ENCODE measurements around the gene PLCZ1. TPM values are rescaled to one million over a fixed set of nuclear protein-coding genes. Genes with fewer than 3 reads are reported as not detected.

PLCZ1 gene
- total and polyA plus RNA-seq, 9 donors = not detected

DNA sequence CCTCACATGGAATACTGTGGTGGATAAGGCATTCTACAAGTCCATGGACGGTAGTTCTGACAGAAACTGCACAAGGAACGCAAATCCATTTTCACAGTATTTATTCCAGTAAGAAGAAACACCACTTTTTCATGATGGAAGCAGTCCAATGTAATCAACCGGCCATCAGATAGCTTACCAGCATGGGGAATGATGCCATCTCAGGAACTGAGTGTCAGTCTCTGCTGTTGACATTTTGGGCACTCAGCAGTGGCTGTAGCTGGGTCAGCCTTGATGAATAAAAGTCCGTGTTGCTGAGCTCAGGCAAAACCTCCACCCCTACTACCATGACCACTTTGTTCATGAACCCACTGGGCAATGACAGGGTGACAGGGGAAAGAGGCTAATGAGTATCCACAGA lies 103.4 kb downstream of the PLCZ1 start:
- no peak for DNase-seq
- H3K4me1 ChIP-seq (ENCODE audit: insufficient read depth) = peaks cover 1% of the 10 kb centered on the region
- no peaks in the 10 kb centered on the region for H3K36me3 ChIP-seq
- WGBS, 3 donors = 71 to 94% (median 80%) methylated on average over 4 of the region's 4 CpGs
- H3K27ac ChIP-seq = no peak overlapping the region
- TF ChIP-seq, protein P1, sequence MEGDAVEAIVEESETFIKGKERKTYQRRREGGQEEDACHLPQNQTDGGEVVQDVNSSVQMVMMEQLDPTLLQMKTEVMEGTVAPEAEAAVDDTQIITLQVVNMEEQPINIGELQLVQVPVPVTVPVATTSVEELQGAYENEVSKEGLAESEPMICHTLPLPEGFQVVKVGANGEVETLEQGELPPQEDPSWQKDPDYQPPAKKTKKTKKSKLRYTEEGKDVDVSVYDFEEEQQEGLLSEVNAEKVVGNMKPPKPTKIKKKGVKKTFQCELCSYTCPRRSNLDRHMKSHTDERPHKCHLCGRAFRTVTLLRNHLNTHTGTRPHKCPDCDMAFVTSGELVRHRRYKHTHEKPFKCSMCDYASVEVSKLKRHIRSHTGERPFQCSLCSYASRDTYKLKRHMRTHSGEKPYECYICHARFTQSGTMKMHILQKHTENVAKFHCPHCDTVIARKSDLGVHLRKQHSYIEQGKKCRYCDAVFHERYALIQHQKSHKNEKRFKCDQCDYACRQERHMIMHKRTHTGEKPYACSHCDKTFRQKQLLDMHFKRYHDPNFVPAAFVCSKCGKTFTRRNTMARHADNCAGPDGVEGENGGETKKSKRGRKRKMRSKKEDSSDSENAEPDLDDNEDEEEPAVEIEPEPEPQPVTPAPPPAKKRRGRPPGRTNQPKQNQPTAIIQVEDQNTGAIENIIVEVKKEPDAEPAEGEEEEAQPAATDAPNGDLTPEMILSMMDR (IDR thresholded peaks at IDR 0.05) = no peak
- TF ChIP-seq EP300 (IDR thresholded peaks at IDR 0.05) = no peak
- TF ChIP-seq POLR2A (IDR thresholded peaks at IDR 0.05) = no peak
- no peak overlapping the region for H3K4me3 ChIP-seq
- H3K9me3 ChIP-seq = no peaks in the 10 kb centered on the region
- intact Hi-C loops (cut with DNase I) = no loop called here
- no peaks in the 10 kb centered on the region for H3K27me3 ChIP-seq

Other genes starting within 250 kb of the PLCZ1 start
- not detected for gene CAPZA3, start 107 bp upstream of the PLCZ1 start, total RNA-seq
- gene CAPZA3, start 107 bp upstream of the PLCZ1 start, polyA plus RNA-seq = not detected

All from ovary (tissue), 9 donors.